Left kidney (tissue), 2 donors: ENCODE data around the gene RPS28. TPM values are rescaled to one million over a fixed set of nuclear protein-coding genes. Genes with fewer than 3 reads are reported as not detected.

ENCODE experiments used
- DNase-seq: peaks from one replicate; pipeline ENCODE4 v3.0.0-alpha.2; 2013
- polyA plus RNA-seq: library from polyadenylated mRNA; unstranded; fragments of 120-200 nt; gene quantifications from one replicate; pipeline ENCODE4 v1.2.1, GENCODE V29; 2013; ENCODE audit not compliant: insufficient read length

RPS28 gene
- polyA plus RNA-seq, 1 donor, result 354 TPM

- no peak for DNase-seq
Observed at GRCh38 chr19:8370176-8371010, 49.1 kb downstream of the RPS28 start.

DNA sequence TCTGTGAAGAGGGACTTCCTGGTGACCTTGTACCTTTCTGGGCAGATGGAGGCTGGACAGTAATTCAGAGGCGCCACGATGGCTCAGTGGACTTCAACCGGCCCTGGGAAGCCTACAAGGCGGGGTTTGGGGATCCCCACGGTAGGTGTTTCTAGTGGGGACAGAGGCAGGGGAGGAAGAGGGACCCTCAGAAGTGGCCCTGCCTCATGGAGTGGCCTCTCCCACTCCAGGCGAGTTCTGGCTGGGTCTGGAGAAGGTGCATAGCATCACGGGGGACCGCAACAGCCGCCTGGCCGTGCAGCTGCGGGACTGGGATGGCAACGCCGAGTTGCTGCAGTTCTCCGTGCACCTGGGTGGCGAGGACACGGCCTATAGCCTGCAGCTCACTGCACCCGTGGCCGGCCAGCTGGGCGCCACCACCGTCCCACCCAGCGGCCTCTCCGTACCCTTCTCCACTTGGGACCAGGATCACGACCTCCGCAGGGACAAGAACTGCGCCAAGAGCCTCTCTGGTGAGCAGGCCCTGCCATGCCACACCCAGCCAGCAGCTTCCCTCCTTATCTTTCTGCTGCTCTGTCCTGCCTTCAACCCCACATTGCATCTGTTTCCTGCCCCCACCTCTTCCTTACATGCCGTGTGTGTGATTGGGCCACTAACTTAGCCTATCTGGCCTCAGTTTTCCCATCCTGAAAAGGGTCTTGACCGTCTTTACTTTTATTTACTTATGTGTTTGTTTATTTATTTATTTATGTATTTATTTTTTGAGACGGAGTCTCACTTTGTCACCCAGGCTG lies 49.9 kb downstream of the RPS28 start:
- DNase-seq, result no peak

Other genes with a start within 250 kb of the RPS28 start
- gene FBN3, start 171.9 kb upstream of the RPS28 start, polyA plus RNA-seq, result 59.0 TPM
- gene CERS4, start 112.1 kb upstream of the RPS28 start, polyA plus RNA-seq, result 38.8 TPM
- gene CD320, start 13.1 kb upstream of the RPS28 start, polyA plus RNA-seq, result 27.0 TPM
- 43.6 TPM for gene NDUFA7, start 121 bp upstream of the RPS28 start, polyA plus RNA-seq
- 6.1 TPM for gene KANK3, start 21.8 kb downstream of the RPS28 start, polyA plus RNA-seq
- gene ANGPTL4, start 42.7 kb downstream of the RPS28 start, polyA plus RNA-seq, result 3.6 TPM
- gene RAB11B, start 68.9 kb downstream of the RPS28 start, polyA plus RNA-seq, result 137 TPM
- 12.4 TPM for gene MARCHF2, start 91.8 kb downstream of the RPS28 start, polyA plus RNA-seq
- 472 TPM for gene HNRNPM, start 123.5 kb downstream of the RPS28 start, polyA plus RNA-seq
- 1.5 TPM for gene PRAM1, start 181.1 kb downstream of the RPS28 start, polyA plus RNA-seq
- gene ZNF414, start 192.7 kb downstream of the RPS28 start, polyA plus RNA-seq, result 22.8 TPM